Transverse colon (tissue), 4 donors: Measurements from ENCODE around the gene PTPRG.

Experiments
- EP300 ChIP-seq: sonication (generic); formaldehyde crosslinking; IDR thresholded peaks from one replicate; pipeline ENCODE4 v1.6.1; 2017; ENCODE audit warnings: antibody characterized with exemption, low read depth
- POLR2AphosphoS5 ChIP-seq, 3 donors: sonication (generic); formaldehyde crosslinking; IDR thresholded peaks; one replicate each; pipeline ENCODE4 v1.6.1; 2016; ENCODE audit warnings: antibody characterized with exemption in 3 of 3
- TF ChIP-seq, protein P1 (sequence below), 5 experiments: fragments of 200-600 bp in 3 of 5; fragments of 450-650 bp in 2 of 5; sonication (generic) in 3 of 5; IDR thresholded peaks; 1 replicate in 2 of 5; 2 replicates in 3 of 5; pipeline ENCODE4 v1.5.1; 2016 to 2017; ENCODE audit warnings: antibody characterized with exemption in 5 of 5, inconsistent platforms in 3 of 5, mild to moderate bottlenecking in 2 of 5, moderate library complexity in 1 of 5

DNA sequence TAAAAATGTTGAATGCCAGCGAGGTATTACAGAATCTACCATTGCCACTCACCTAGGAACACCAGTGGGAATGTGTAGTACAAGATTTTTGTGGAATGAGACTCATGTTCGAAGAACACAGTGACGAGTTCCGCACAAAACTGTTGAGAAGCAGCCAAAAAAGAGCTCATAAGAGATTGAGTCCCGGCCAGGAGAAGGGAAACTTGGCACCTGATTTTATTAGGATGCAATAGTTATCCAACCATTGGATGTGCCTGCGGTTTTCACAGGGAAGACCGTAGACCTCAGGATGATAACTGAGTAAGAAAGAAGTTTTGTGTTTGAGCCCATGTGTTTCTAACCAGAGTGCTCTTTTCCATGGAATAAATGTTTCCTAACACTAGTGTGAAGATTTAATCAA is 88.9 kb downstream of the PTPRG start:
- TF ChIP-seq, protein P1, sequence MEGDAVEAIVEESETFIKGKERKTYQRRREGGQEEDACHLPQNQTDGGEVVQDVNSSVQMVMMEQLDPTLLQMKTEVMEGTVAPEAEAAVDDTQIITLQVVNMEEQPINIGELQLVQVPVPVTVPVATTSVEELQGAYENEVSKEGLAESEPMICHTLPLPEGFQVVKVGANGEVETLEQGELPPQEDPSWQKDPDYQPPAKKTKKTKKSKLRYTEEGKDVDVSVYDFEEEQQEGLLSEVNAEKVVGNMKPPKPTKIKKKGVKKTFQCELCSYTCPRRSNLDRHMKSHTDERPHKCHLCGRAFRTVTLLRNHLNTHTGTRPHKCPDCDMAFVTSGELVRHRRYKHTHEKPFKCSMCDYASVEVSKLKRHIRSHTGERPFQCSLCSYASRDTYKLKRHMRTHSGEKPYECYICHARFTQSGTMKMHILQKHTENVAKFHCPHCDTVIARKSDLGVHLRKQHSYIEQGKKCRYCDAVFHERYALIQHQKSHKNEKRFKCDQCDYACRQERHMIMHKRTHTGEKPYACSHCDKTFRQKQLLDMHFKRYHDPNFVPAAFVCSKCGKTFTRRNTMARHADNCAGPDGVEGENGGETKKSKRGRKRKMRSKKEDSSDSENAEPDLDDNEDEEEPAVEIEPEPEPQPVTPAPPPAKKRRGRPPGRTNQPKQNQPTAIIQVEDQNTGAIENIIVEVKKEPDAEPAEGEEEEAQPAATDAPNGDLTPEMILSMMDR (IDR thresholded peaks at IDR 0.05): no peak
- TF ChIP-seq POLR2AphosphoS5 (IDR thresholded peaks at IDR 0.05) (peak in 1 of 3 donors; percentile 32), EP300 (no peak)
